GM10266 (cell line): ENCODE data around the gene FGF14.

Experiments
- DNase-seq: peaks from one replicate; pipeline ENCODE4 v3.0.0; 2012; ENCODE audit errors: extremely low spot score
- CTCF ChIP-seq: IDR thresholded peaks from 2 replicates; pipeline ENCODE4 v1.5.1; 2012; ENCODE audit warnings: mild to moderate bottlenecking, low read depth; ENCODE audit not compliant: control insufficient read depth, insufficient read depth; ENCODE audit errors: missing control alignments

Gene FGF14

DNA sequence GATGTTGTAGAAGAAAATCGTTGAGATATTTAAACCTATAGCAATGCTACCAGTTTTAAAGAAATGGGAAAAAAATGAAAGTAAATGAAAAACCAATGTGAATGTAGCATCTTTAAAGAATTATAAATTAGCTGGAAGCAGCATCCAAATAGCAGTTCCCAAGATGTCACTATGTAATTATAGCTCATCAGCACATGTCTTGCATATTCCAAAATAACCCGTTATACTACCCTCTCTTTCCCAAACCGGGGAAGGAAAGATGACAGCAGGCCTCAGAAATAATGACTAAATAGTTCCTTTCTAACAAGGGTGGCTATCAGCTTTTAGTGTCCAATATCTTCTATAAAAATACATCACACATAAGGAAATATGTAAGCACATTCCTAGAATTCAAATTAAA, 140.5 kb downstream of the FGF14 start:
- no peak for DNase-seq
- no peak for TF ChIP-seq CTCF

DNA sequence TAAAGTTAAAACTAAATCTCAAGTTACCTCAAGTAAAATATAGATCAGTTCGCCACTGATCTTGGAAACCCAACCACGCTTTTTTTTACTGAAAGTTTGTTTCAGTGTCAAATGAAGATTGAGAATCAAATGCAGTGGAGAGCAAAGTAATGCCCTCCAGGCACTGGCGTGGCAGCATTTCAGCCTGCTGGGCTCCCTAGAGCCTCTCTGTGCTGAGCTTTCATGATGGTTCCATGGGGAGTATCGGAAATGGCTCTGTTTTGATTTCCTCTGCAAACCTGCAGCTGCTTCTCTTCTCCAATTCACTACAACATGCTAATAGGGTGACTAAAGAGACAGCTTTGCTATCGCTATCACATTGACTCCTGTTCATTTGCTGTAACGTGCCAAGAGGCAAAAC, 141.6 kb downstream of the FGF14 start:
- TF ChIP-seq CTCF, result no peak
- no peak for DNase-seq

DNA sequence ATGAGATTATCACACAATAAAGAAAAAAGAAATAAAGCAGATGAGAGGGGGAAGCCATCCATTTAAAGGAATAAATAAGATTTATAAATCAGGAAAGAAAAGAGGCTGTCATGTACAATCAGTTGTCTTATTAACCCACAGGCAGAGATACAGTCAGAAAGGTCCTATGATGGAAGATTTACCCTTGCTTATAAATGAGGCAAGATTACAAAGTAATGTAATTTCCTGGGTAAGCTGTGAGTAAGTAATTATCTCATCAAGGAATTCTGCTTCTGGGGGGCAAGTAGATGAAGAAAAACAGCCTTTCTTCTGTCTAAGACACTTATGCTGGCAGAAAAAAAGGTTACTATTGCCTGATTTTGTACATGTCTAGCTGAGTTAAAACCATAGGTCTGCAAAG, 146.4 kb downstream of the FGF14 start:
- no peak for DNase-seq
- no peak for TF ChIP-seq CTCF

GRCh38 chr13:102251817-102252216, 150.0 kb downstream of the FGF14 start:
- no peak for DNase-seq
- TF ChIP-seq CTCF, result no peak

- no peak for DNase-seq
- no peak for TF ChIP-seq CTCF
Measured at GRCh38 chr13:102250448-102250847, 151.4 kb downstream of the FGF14 start.

DNA sequence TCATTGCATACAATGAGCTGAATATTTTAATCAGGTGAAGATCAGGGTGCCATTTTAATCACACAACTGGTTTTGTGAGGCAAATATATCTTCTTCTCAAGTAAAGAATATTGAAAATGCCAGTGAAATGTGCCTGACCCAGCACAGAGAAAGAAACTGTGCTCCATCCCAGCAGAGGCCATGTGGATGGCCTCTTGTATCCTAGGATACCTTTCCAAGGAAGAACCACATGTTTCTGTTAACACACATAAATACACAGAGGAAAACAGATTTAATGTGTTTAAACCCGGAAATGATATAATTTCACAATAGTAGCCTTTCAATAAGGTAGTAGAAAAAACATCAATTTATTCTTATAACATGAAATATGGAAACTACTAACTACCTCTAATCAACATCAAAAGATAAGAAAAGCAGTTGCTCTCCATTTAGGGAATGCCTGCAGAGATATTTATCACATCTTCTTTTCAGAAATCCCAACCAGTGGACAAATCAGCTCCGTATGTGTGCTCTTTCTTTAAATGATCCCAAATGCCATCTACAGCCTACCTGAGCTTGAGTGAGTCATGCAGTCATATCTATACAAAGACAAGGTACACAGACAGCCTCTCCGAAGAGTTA, 157.1 kb downstream of the FGF14 start:
- TF ChIP-seq CTCF, result no peak
- DNase-seq, result no peak

DNA sequence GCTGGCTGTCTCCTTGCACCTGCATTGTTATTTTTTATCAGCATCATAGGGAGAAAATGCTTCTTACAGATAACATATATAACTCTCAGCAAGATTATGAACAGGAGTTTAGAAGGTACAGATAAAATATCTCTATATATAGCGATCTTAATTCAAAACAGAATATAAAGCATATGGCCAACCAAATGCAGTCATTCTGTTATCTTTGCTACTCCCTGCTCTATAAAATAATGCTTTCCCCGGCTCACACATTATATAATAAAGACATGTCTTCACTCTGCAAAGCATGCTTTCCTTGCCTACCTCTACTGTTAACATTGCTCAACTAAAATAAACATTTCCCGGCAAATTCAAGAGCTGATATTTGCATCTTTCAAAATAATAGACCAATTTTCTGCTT, 161.7 kb downstream of the FGF14 start:
- DNase-seq, result no peak
- no peak for TF ChIP-seq CTCF
